HepG2 (cell line): ENCODE measurements around the gene SCRT2. TPM values are rescaled to one million over a fixed set of nuclear protein-coding genes. Genes with fewer than 3 reads are reported as not detected.

Experiments used
- ATF7-NPFF ChIP-seq: sonication (generic); formaldehyde crosslinking; IDR thresholded peaks from 2 replicates; pipeline ENCODE4 v1.8.1; 2023; ENCODE audit warnings: mild to moderate bottlenecking, low read depth, missing genetic modification reagents, moderate library complexity
- CREM ChIP-seq, 2 experiments: sonication (generic) in 1 of 2; formaldehyde crosslinking in 1 of 2; IDR thresholded peaks; 2 replicates each; pipeline versions ENCODE4 v1.4.0 to v1.6.1; 2016 to 2020; ENCODE audit warnings: antibody characterized with exemption in 1 of 2, mild to moderate bottlenecking in 1 of 2, missing genetic modification reagents in 1 of 2
- HNF4G ChIP-seq, 2 experiments: sonication (generic) in 1 of 2; formaldehyde crosslinking in 1 of 2; IDR thresholded peaks; 2 replicates each; pipeline versions ENCODE4 v1.4.0 to v1.6.1; 2011 to 2020; ENCODE audit warnings: borderline replicate concordance in 2 of 2, low read depth in 2 of 2, mild to moderate bottlenecking in 2 of 2, low read length in 1 of 2, missing genetic modification reagents in 1 of 2, moderate library complexity in 1 of 2
- JDP2 ChIP-seq: sonication (generic); formaldehyde crosslinking; IDR thresholded peaks from 2 replicates; pipeline ENCODE4 v1.8.1; 2022; ENCODE audit warnings: missing genetic modification reagents, borderline replicate concordance
- KLF6 ChIP-seq: IDR thresholded peaks from 2 replicates; pipeline ENCODE4 v1.8.0; 2016; ENCODE audit warnings: missing biosample characterization, missing genetic modification reagents
- MAFK ChIP-seq, 2 experiments: IDR thresholded peaks in 1 of 2; conservative IDR thresholded peaks in 1 of 2; 2 replicates each; pipeline ENCODE4 v1.6.1; 2011; ENCODE audit warnings: improper control_type of control experiment in 2 of 2, low read length in 2 of 2
- MTA1 ChIP-seq: sonication (generic); formaldehyde crosslinking; IDR thresholded peaks from 2 replicates; pipeline ENCODE4 v1.4.0; 2020; ENCODE audit warnings: missing genetic modification reagents, mild to moderate bottlenecking, borderline replicate concordance
- NRL ChIP-seq: sonication (generic); formaldehyde crosslinking; IDR thresholded peaks from 2 replicates; pipeline ENCODE4 v1.5.0; 2020; ENCODE audit warnings: missing genetic modification reagents, mild to moderate bottlenecking, moderate library complexity, borderline replicate concordance
- PRPF4 ChIP-seq: fragments of 200-400 bp; formaldehyde crosslinking; IDR thresholded peaks from 2 replicates; pipeline ENCODE4 v1.6.1; 2016; ENCODE audit warnings: low read length, low read depth; ENCODE audit not compliant: poor library complexity, severe bottlenecking
- SALL1 ChIP-seq: sonication (generic); formaldehyde crosslinking; IDR thresholded peaks from 2 replicates; pipeline ENCODE4 v1.8.0; 2022; ENCODE audit warnings: mild to moderate bottlenecking, missing genetic modification reagents
- ZNF12 ChIP-seq: sonication (generic); formaldehyde crosslinking; IDR thresholded peaks from 2 replicates; pipeline ENCODE4 v1.5.0; 2020; ENCODE audit warnings: missing genetic modification reagents
- ZNF121 ChIP-seq: sonication (generic); formaldehyde crosslinking; IDR thresholded peaks from 2 replicates; pipeline ENCODE4 v1.5.0; 2020; ENCODE audit warnings: mild to moderate bottlenecking, missing genetic modification reagents
- ZNF614 ChIP-seq: IDR thresholded peaks from 2 replicates; pipeline ENCODE4 v1.6.1; 2018; ENCODE audit warnings: missing biosample characterization, missing genetic modification reagents, inconsistent platforms, borderline replicate concordance
- ZNF777 ChIP-seq: sonication (generic); formaldehyde crosslinking; IDR thresholded peaks from 2 replicates; pipeline ENCODE4 v1.4.0; 2020; ENCODE audit warnings: missing genetic modification reagents
- polyA plus RNA-seq, 8 experiments: library from polyadenylated mRNA; depleted of rRNA in 3 of 8; stranded (reverse) in 7 of 8; unstranded in 1 of 8; fragments of >200 nt; fragmentation: Illumina TruSeq in 4 of 8; extraction: Trizol in 4 of 8; gene quantifications; 2 replicates each; pipeline versions ENCODE4 v1.2.1 to v1.2.3, GENCODE V29; 2011 to 2016; ENCODE audit warnings: low read depth in 4 of 8, missing spikeins in 1 of 8, mixed read lengths in 1 of 8; ENCODE audit not compliant: insufficient read depth in 1 of 8
- total RNA-seq, 5 experiments: library from RNA; depleted of rRNA; stranded (reverse); fragments of >200 nt; fragmentation: Illumina TruSeq; extraction: Trizol; gene quantifications; 2 replicates each; pipeline ENCODE4 v1.2.3, GENCODE V29; 2016; ENCODE audit warnings: low read depth in 1 of 5
- TF ChIP-seq, protein P1 (sequence below): sonication (generic); formaldehyde crosslinking; IDR thresholded peaks from 2 replicates; pipeline ENCODE4 v1.5.0; 2020; ENCODE audit warnings: missing genetic modification reagents, mild to moderate bottlenecking, borderline replicate concordance
- TF ChIP-seq, protein P2 (sequence below): sonication (generic); formaldehyde crosslinking; IDR thresholded peaks from 2 replicates; pipeline ENCODE4 v1.5.0; 2020; ENCODE audit warnings: mild to moderate bottlenecking, missing genetic modification reagents
- TF ChIP-seq, protein P3 (sequence below): sonication (generic); formaldehyde crosslinking; IDR thresholded peaks from 2 replicates; pipeline ENCODE4 v1.5.0; 2020; ENCODE audit warnings: missing genetic modification reagents
- TF ChIP-seq, protein P4 (sequence below): sonication (generic); formaldehyde crosslinking; IDR thresholded peaks from 2 replicates; pipeline ENCODE4 v1.4.0; 2020; ENCODE audit warnings: missing genetic modification reagents

SCRT2 gene
- total and polyA plus RNA-seq, 2 of the 13 experiments (the other 11 are each of a cell fraction or from before 2014, with no cell fraction given) = not detected

DNA sequence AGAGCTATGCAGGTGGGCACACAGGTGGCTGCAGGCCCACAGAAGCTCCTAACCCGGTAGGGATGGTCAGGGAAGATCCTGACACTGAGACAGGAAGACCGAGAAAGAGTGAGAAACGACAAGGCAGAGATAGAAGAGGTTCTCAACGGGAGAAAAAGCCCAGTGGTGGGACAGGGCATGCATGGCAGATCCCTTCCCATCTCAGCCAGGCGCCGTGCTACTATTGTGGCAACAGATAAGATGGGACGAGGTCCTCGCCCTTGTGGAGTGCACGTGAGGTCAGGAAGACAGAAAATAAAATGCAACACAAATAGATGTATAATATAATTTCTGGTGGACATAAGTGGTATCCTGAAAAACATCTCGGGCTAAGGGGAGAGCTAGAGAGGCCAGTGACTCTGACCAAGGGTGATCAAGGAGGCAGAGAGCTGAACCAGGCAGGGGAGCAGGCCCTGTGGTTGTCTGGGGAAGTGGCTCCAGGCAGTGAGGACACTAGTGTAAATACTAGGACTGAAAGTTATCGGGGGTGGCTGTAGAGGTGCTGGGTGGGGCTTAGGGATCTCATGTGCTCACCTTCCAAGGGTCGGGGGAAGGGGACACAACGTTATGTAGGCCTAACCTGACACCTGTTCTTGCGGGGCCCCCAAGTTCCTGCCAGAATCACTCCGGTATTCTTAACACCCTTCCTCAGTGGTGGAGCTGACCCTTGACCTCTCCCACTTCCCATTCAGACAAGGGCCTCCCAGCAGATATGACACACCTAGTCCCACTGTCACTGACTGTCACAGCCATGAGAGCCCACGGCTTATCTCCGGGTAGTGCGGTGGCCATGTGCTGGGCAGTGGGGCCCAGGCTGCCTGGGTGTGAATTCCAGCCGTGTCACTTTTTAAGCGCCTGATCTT is 23.6 kb downstream of the SCRT2 start (continued):
- TF ChIP-seq MAFK (conservative IDR thresholded peaks at IDR 0.05 in 1 of 2, IDR thresholded peaks at IDR 0.05 in 1 of 2; ENCODE audit: low read length in 2 of 2) (no peak), ATF7-NPFF (CRISPR knock-in tag) (peak; percentile 83), NRL (CRISPR knock-in tag) (0 out of 2 replicates have a peak, but pooled peaks have one; percentile 77), ZNF777 (CRISPR knock-in tag) (no peak), PRPF4 (no peak), JDP2 (no peak), MTA1 (CRISPR knock-in tag) (peak; percentile 29; the same call in 1 of the 2 replicates), HNF4G (IDR thresholded peaks at IDR 0.05; ENCODE audit: borderline replicate concordance, low read depth, low read length) (no peak), HNF4G (CRISPR knock-in tag; IDR thresholded peaks at IDR 0.05; ENCODE audit: borderline replicate concordance, low read depth) (0 out of 2 replicates have a peak, but pooled peaks have one; percentile 7), ZNF614 (0 out of 2 replicates have a peak, but pooled peaks have one; percentile 16), KLF6 (CRISPR knock-in tag) (no peak; the same call in 1 of the 2 replicates), SALL1 (CRISPR knock-in tag) (peak; percentile 55), ZNF121 (peak; percentile 52), CREM (IDR thresholded peaks at IDR 0.05) (no peak), CREM (CRISPR knock-in tag; IDR thresholded peaks at IDR 0.05) (no peak), ZNF12 (CRISPR knock-in tag) (0 out of 2 replicates have a peak, but pooled peaks have one; percentile 34)
- TF ChIP-seq, protein P1, sequence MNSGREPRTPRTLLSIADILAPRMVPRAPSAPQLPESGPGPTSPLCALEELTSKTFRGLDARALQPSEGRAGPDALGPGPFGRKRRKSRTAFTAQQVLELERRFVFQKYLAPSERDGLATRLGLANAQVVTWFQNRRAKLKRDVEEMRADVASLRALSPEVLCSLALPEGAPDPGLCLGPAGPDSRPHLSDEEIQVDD (CRISPR knock-in tag) = no peak; the same call in 1 of the 2 replicates
- TF ChIP-seq, protein P2, sequence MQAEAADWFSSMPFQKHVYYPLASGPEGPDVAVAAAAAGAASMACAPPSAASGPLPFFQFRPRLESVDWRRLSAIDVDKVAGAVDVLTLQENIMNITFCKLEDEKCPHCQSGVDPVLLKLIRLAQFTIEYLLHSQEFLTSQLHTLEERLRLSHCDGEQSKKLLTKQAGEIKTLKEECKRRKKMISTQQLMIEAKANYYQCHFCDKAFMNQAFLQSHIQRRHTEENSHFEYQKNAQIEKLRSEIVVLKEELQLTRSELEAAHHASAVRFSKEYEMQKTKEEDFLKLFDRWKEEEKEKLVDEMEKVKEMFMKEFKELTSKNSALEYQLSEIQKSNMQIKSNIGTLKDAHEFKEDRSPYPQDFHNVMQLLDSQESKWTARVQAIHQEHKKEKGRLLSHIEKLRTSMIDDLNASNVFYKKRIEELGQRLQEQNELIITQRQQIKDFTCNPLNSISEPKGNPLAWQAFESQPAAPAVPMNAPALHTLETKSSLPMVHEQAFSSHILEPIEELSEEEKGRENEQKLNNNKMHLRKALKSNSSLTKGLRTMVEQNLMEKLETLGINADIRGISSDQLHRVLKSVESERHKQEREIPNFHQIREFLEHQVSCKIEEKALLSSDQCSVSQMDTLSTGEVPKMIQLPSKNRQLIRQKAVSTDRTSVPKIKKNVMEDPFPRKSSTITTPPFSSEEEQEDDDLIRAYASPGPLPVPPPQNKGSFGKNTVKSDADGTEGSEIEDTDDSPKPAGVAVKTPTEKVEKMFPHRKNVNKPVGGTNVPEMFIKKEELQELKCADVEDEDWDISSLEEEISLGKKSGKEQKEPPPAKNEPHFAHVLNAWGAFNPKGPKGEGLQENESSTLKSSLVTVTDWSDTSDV (CRISPR knock-in tag) = 0 out of 2 replicates have a peak, but pooled peaks have one; percentile 14
- TF ChIP-seq, protein P3, sequence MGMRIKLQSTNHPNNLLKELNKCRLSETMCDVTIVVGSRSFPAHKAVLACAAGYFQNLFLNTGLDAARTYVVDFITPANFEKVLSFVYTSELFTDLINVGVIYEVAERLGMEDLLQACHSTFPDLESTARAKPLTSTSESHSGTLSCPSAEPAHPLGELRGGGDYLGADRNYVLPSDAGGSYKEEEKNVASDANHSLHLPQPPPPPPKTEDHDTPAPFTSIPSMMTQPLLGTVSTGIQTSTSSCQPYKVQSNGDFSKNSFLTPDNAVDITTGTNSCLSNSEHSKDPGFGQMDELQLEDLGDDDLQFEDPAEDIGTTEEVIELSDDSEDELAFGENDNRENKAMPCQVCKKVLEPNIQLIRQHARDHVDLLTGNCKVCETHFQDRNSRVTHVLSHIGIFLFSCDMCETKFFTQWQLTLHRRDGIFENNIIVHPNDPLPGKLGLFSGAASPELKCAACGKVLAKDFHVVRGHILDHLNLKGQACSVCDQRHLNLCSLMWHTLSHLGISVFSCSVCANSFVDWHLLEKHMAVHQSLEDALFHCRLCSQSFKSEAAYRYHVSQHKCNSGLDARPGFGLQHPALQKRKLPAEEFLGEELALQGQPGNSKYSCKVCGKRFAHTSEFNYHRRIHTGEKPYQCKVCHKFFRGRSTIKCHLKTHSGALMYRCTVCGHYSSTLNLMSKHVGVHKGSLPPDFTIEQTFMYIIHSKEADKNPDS (CRISPR knock-in tag) = no peak
- TF ChIP-seq, protein P4, sequence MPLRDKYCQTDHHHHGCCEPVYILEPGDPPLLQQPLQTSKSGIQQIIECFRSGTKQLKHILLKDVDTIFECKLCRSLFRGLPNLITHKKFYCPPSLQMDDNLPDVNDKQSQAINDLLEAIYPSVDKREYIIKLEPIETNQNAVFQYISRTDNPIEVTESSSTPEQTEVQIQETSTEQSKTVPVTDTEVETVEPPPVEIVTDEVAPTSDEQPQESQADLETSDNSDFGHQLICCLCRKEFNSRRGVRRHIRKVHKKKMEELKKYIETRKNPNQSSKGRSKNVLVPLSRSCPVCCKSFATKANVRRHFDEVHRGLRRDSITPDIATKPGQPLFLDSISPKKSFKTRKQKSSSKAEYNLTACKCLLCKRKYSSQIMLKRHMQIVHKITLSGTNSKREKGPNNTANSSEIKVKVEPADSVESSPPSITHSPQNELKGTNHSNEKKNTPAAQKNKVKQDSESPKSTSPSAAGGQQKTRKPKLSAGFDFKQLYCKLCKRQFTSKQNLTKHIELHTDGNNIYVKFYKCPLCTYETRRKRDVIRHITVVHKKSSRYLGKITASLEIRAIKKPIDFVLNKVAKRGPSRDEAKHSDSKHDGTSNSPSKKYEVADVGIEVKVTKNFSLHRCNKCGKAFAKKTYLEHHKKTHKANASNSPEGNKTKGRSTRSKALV = no peak
